Endothelial cell of umbilical vein (primary cell): Measurements from ENCODE around the gene ITPRID1. TPM values are rescaled to one million over a fixed set of nuclear protein-coding genes. Genes with fewer than 3 reads are reported as not detected.

Experiments used
- BruUV-seq: library from RNA; stranded (reverse); fragments of 400-500 nt; replicated peaks from 2 replicates; lab custom pipeline; 2021; lab: Mats Ljungman, UMichigan
- CTCF ChIA-PET: fragments of 300-600, 350-600 bp; sonication (Branson Sonifier 250); formaldehyde crosslinking; loops from one replicate; lab custom pipeline; 2021; ENCODE audit warnings: antibody characterized with exemption, inconsistent platforms; lab: Charles Lee
- POLR2A ChIA-PET: fragments of 300-600, 350-600 bp; sonication (Branson Sonifier 250); formaldehyde crosslinking; loops from one replicate; lab custom pipeline; 2021; ENCODE audit warnings: antibody characterized with exemption, inconsistent platforms; lab: Charles Lee
- DNase-seq: peaks from one replicate; pipeline ENCODE4 v3.0.0-alpha.2; 2011; ENCODE audit warnings: low read depth, low spot score
- FAIRE-seq: peaks from 2 replicates; lab custom pipeline; 2011; peaks lifted over from hg19 to GRCh38; lab: Jason Lieb, UNC
- H2AFZ ChIP-seq: 2 replicates; pipeline ENCODE4 v1.6.0; 2012; ENCODE audit warnings: low read depth, low read length, control low read depth, inconsistent platforms
- H3K27ac ChIP-seq: 2 replicates; pipeline ENCODE4 v1.5.1; 2011; ENCODE audit warnings: low read depth, mild to moderate bottlenecking, control low read depth, low read length, moderate library complexity; ENCODE audit not compliant: insufficient read depth
- H3K27me3 ChIP-seq, 2 experiments: 2 replicates each; pipeline versions ENCODE4 v1.6.0 to v1.6.1; 2011; ENCODE audit warnings: low read length in 2 of 2, mixed read lengths in 1 of 2; ENCODE audit not compliant: control insufficient read depth in 2 of 2, insufficient read depth in 2 of 2
- H3K36me3 ChIP-seq, 2 experiments: 2 replicates in 1 of 2; 3 replicates in 1 of 2; pipeline ENCODE4 v1.5.1; 2011; ENCODE audit warnings: low read length in 2 of 2, mild to moderate bottlenecking in 1 of 2, moderate library complexity in 1 of 2; ENCODE audit not compliant: control insufficient read depth in 2 of 2, insufficient read depth in 2 of 2; ENCODE audit errors: extremely low read depth in 1 of 2
- H3K4me1 ChIP-seq: 3 replicates; pipeline ENCODE4 v1.5.1; 2011; ENCODE audit warnings: mild to moderate bottlenecking, low read length; ENCODE audit not compliant: control insufficient read depth, insufficient read depth; ENCODE audit errors: extremely low read depth
- H3K4me2 ChIP-seq: 2 replicates; pipeline ENCODE4 v1.6.1; 2011; ENCODE audit warnings: low read length, control low read depth, mixed read lengths; ENCODE audit not compliant: insufficient read depth
- H3K4me3 ChIP-seq, 3 experiments: fragments of 200-600 bp in 1 of 3; sonication (generic), shearing (Covaris generic) in 1 of 3; replicated peaks in 1 of 3; 2 replicates each; pipeline ENCODE4 v1.5.1; 2011 to 2016; ENCODE audit warnings: control low read depth in 3 of 3, low read length in 3 of 3, mild to moderate bottlenecking in 2 of 3, inconsistent platforms in 1 of 3, low read depth in 1 of 3, moderate library complexity in 1 of 3; ENCODE audit not compliant: insufficient read depth in 1 of 3
- H3K79me2 ChIP-seq: 2 replicates; pipeline ENCODE4 v1.6.0; 2012; ENCODE audit warnings: low read length, inconsistent platforms; ENCODE audit not compliant: control insufficient read depth, insufficient read depth
- H3K9ac ChIP-seq: replicated peaks from 2 replicates; pipeline ENCODE3; 2011; ENCODE audit warnings: low read length, control low read depth; ENCODE audit not compliant: insufficient read depth; ENCODE audit errors: extremely low read depth
- H3K9me1 ChIP-seq: replicated peaks from 3 replicates; pipeline ENCODE4 v1.6.0; 2011; ENCODE audit warnings: mild to moderate bottlenecking, low read length; ENCODE audit not compliant: control insufficient read depth, insufficient read depth; ENCODE audit errors: extremely low read depth
- H3K9me3 ChIP-seq: replicated peaks from 2 replicates; pipeline ENCODE4 v1.5.1; 2012; ENCODE audit warnings: low read length, inconsistent platforms; ENCODE audit not compliant: control insufficient read depth, insufficient read depth
- H4K20me1 ChIP-seq: replicated peaks from 2 replicates; pipeline ENCODE3; 2011; ENCODE audit warnings: mild to moderate bottlenecking, low read length; ENCODE audit not compliant: control insufficient read depth, insufficient read depth; ENCODE audit errors: extremely low read depth
- CTCF ChIP-seq, 2 donors: IDR thresholded peaks; 1 replicate in 1 of 2; 2 replicates in 1 of 2; pipeline ENCODE4 v1.5.1; 2011; ENCODE audit warnings: low read length in 2 of 2, mild to moderate bottlenecking in 2 of 2, moderate library complexity in 2 of 2, control low read depth in 1 of 2, inconsistent platforms in 1 of 2, low read depth in 1 of 2; ENCODE audit not compliant: insufficient read depth in 1 of 2; ENCODE audit errors: extremely low read depth in 1 of 2
- EZH2 ChIP-seq: IDR thresholded peaks from 2 replicates; pipeline ENCODE4 v1.6.1; 2012; ENCODE audit warnings: borderline replicate concordance, low read depth, mild to moderate bottlenecking, moderate library complexity, low read length, inconsistent platforms; ENCODE audit not compliant: severe bottlenecking
- FOS ChIP-seq: IDR thresholded peaks from 2 replicates; pipeline ENCODE4 v1.6.1; 2011; ENCODE audit warnings: mild to moderate bottlenecking, low read length, moderate library complexity, borderline replicate concordance; ENCODE audit not compliant: insufficient read depth
- GATA2 ChIP-seq: IDR thresholded peaks from 2 replicates; pipeline ENCODE4 v1.7.0; 2011; ENCODE audit warnings: low read depth, mild to moderate bottlenecking, moderate library complexity, mixed read lengths, low read length; ENCODE audit not compliant: insufficient read length, insufficient read depth
- JUN ChIP-seq: IDR thresholded peaks from 2 replicates; pipeline ENCODE4 v1.6.1; 2011; ENCODE audit warnings: borderline replicate concordance, low read depth; ENCODE audit not compliant: insufficient read length, insufficient read depth
- MAX ChIP-seq: IDR thresholded peaks from 2 replicates; pipeline ENCODE4 v1.6.1; 2011; ENCODE audit not compliant: insufficient read depth, insufficient read length
- MYC ChIP-seq: IDR thresholded peaks from one replicate; pipeline ENCODE4 v1.6.1; 2011; ENCODE audit warnings: mild to moderate bottlenecking, low read depth, low read length
- POLR2A ChIP-seq: IDR thresholded peaks from 2 replicates; pipeline ENCODE4 v1.6.1; 2012; ENCODE audit warnings: low read depth, mild to moderate bottlenecking, control low read depth, low read length
- POLR2AphosphoS5 ChIP-seq: IDR thresholded peaks from 2 replicates; pipeline ENCODE4 v1.6.1; 2012; ENCODE audit warnings: low read depth, mild to moderate bottlenecking, control low read depth, low read length, moderate library complexity; ENCODE audit not compliant: insufficient read depth
- dilution Hi-C: fragments of 300-500 bp; cut with MboI; formaldehyde crosslinking; loops from one replicate; pipeline ENCODE4 v1.15.0; 2019; ENCODE audit warnings: low sequenced_read_pairs; ENCODE audit not compliant: extremely low pct_ligation_motif_present
- intact Hi-C: fragments of 100-400 bp; cut with micrococcal nuclease; formaldehyde crosslinking; loops from one replicate; pipeline ENCODE4 v1.10.0; 2022
- polyA plus RNA-seq, 4 experiments: library from polyadenylated mRNA; depleted of rRNA in 3 of 4; stranded (reverse) in 3 of 4; unstranded in 1 of 4; fragments of >200 nt; gene quantifications; 2 replicates each; pipeline versions ENCODE4 v1.2.1 to v1.2.3, GENCODE V29; 2011 to 2012; ENCODE audit warnings: missing spikeins in 1 of 4
- total RNA-seq: library from RNA; stranded (reverse); gene quantifications from 2 replicates; pipeline ENCODE4 v1.2.3, GENCODE V29; 2021

The ITPRID1 gene
- total and polyA plus RNA-seq, 2 donors (not counting 3 experiments of a cell fraction or from before 2014, with no cell fraction given): not detected

- intact Hi-C loops (no loop called here), dilution Hi-C loops (no loop called here)
- POLR2A ChIA-PET: no interaction called here
- Histone ChIP-seq H3K9me1 (no peaks in the 10 kb centered on the region), H3K27ac (no peak overlapping the region), H3K4me2 (no peak overlapping the region), H3K4me3 (no peak overlapping the region), H3K9ac (no peak overlapping the region), H3K4me1 (no peaks in the 10 kb centered on the region), H2AFZ (no peak overlapping the region), H3K9me3 (no peaks in the 10 kb centered on the region), H3K27me3 (no peaks in the 10 kb centered on the region), H3K79me2 (no peaks in the 10 kb centered on the region), H3K36me3 (no peaks in the 10 kb centered on the region), H4K20me1 (no peaks in the 10 kb centered on the region)
- BruUV-seq: no TSS peak
- no peak for DNase-seq
- CTCF ChIA-PET: interaction anchor here (1.0 to 4.0 kb wide), 3 partner anchors 246 to 357 kb away, joined by 3 to 25 read pairs (median 6); no protein-coding TSS in a partner anchor
- TF ChIP-seq CTCF (IDR thresholded peaks at IDR 0.05; ENCODE audit: extremely low read depth in 1 of 2, insufficient read depth in 1 of 2, low read depth in 1 of 2, low read length in 2 of 2) (no peak), POLR2A (no peak)
- FAIRE-seq: no peak
Observed at GRCh38 chr7:31490796-31491314, 23.0 kb upstream of the ITPRID1 start.

GRCh38 chr7:31492086-31492485 lies 21.8 kb upstream of the ITPRID1 start:
- Histone ChIP-seq H3K36me3 (no peaks in the 10 kb centered on the region), H3K9me1 (no peaks in the 10 kb centered on the region), H2AFZ (no peak overlapping the region), H3K9ac (no peak overlapping the region), H4K20me1 (no peaks in the 10 kb centered on the region), H3K9me3 (no peaks in the 10 kb centered on the region), H3K27me3 (no peaks in the 10 kb centered on the region), H3K4me1 (no peaks in the 10 kb centered on the region), H3K79me2 (no peaks in the 10 kb centered on the region), H3K4me2 (no peak overlapping the region), H3K27ac (no peak overlapping the region), H3K4me3 (no peak overlapping the region)
- CTCF ChIA-PET: interaction anchor here (1.1 to 4.0 kb wide), 3 partner anchors 119 to 509 kb away, joined by 3 to 25 read pairs (median 4); no protein-coding TSS in a partner anchor
- intact Hi-C loops: no loop called here
- TF ChIP-seq JUN (no peak), MYC (no peak), EZH2 (no peak), POLR2A (no peak), CTCF (IDR thresholded peaks at IDR 0.05; ENCODE audit: extremely low read depth in 1 of 2, insufficient read depth in 1 of 2, low read depth in 1 of 2, low read length in 2 of 2) (no peak), FOS (no peak), GATA2 (no peak), POLR2AphosphoS5 (no peak), MAX (no peak)
- BruUV-seq: no TSS peak
- DNase-seq (no peak), FAIRE-seq (no peak)
- dilution Hi-C loops: no loop called here
- POLR2A ChIA-PET: no interaction called here
